Measurements from ENCODE around the gene RGS4. TPM values are rescaled to one million over a fixed set of nuclear protein-coding genes. Genes with fewer than 3 reads are reported as not detected.

The RGS4 gene
- total RNA-seq, 3 donors from 2014 or later = 2.0 to 6.7 TPM; not detected in 1

DNA sequence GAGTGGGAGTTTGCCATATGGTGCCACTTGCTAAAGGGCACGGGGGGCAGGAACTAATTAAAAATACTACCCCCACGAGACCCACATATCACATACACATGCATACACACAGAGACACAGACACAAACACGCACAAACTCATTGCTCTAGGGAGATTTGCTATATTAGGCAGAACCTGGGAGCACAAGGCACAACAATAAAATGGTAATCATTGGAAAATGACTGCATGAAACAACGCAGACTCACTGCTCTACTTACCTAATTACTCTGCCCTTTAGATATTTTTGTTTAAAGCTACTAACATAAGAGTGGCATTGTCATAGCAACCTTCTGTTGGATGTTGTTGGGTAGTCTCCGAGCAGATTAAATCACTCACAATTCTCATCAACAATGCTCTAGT is 20.3 kb upstream of the RGS4 start:
- H3K4me1 ChIP-seq = no peaks in the 10 kb centered on the region
- no peaks in the 10 kb centered on the region for H3K9me3 ChIP-seq
- intact Hi-C loops (cut with DNase I; ENCODE audit: low total_unique reads) = no loop called here
- no peaks in the 10 kb centered on the region for H3K36me3 ChIP-seq
- no peak for TF ChIP-seq POLR2AphosphoS5 (IDR thresholded peaks at IDR 0.05)
- TF ChIP-seq, protein P1, sequence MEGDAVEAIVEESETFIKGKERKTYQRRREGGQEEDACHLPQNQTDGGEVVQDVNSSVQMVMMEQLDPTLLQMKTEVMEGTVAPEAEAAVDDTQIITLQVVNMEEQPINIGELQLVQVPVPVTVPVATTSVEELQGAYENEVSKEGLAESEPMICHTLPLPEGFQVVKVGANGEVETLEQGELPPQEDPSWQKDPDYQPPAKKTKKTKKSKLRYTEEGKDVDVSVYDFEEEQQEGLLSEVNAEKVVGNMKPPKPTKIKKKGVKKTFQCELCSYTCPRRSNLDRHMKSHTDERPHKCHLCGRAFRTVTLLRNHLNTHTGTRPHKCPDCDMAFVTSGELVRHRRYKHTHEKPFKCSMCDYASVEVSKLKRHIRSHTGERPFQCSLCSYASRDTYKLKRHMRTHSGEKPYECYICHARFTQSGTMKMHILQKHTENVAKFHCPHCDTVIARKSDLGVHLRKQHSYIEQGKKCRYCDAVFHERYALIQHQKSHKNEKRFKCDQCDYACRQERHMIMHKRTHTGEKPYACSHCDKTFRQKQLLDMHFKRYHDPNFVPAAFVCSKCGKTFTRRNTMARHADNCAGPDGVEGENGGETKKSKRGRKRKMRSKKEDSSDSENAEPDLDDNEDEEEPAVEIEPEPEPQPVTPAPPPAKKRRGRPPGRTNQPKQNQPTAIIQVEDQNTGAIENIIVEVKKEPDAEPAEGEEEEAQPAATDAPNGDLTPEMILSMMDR (IDR thresholded peaks at IDR 0.05) = no peak
- TF ChIP-seq POLR2A (IDR thresholded peaks at IDR 0.05) = no peak
- no peak overlapping the region for H3K4me3 ChIP-seq
- no peak overlapping the region for H3K27ac ChIP-seq
- H3K27me3 ChIP-seq = no peaks in the 10 kb centered on the region
- DNase-seq (ENCODE audit: low spot score in 2 of 2) = no peak

DNA sequence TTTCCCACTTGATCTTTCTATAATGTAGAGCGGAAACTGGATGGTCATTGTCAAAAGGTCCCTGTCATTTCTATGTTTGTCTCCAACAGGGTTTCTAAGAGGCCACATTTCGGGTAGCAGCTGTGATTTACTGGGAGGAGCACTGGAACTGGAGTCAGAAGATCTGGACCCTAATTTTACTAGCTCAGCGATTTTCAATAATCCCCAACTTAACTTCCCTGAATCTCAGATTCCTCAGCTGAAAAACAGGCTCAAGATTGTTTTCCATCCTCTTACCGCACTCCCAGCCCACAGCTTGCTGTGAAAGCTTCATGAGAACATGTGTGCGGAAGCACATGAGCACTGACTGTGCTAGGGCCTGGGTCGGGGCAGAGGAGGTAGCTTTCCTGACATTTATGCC is 19.9 kb upstream of the RGS4 start:
- TF ChIP-seq, protein P1 (IDR thresholded peaks at IDR 0.05) = no peak
- TF ChIP-seq POLR2AphosphoS5 (IDR thresholded peaks at IDR 0.05) = no peak
- no peak for TF ChIP-seq POLR2A (IDR thresholded peaks at IDR 0.05)
- no peaks in the 10 kb centered on the region for H3K36me3 ChIP-seq
- no peaks in the 10 kb centered on the region for H3K4me1 ChIP-seq
- intact Hi-C loops (cut with DNase I; ENCODE audit: low total_unique reads) = no loop called here
- H3K27me3 ChIP-seq = no peaks in the 10 kb centered on the region
- no peaks in the 10 kb centered on the region for H3K9me3 ChIP-seq
- no peak for DNase-seq (ENCODE audit: low spot score in 2 of 2)
- no peak overlapping the region for H3K4me3 ChIP-seq
- no peak overlapping the region for H3K27ac ChIP-seq

DNA sequence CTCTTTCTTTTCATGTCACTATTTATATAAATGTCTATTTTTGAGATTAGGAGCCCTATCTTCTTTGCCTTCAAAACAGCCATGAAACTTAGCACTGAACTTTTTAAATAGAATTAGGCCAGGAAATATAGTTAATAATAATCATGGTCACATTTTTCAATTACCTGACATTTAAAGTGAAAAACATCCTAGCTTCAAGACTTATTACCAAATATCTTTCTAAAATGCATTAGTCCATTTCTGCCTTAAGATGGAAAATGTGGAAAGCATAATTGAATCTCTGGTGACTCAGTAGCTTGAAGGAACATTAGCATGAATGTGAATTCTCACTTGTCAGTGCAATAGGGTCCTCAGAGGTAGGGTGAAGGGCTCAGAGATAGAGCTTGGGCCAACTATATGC is 18.7 kb upstream of the RGS4 start:
- no peaks in the 10 kb centered on the region for H3K4me1 ChIP-seq
- intact Hi-C loops (cut with DNase I; ENCODE audit: low total_unique reads) = no loop called here
- TF ChIP-seq POLR2AphosphoS5 (IDR thresholded peaks at IDR 0.05) = no peak
- TF ChIP-seq POLR2A (IDR thresholded peaks at IDR 0.05) = no peak
- TF ChIP-seq, protein P1 (IDR thresholded peaks at IDR 0.05) = no peak

DNA sequence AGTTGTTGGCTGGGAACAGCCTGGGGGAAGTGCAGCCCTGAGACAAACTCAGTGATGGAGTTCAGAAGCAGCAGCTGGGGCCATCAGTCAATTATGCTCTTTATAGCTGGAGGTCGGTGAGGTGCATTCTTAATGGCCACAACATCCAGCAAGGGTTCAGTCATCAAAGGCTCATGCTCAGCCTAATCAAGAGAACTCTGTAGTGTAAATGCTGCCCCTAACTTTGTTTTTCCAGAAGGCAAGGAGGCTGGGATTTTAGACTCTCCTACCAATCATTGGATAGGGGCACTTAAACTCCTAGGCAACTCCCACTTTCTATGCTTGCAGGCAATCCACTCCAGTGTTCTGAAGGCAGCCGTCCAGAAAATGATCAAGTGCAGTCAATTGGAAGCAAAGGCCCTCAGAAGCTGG is 15.0 kb upstream of the RGS4 start:
- Histone ChIP-seq H3K36me3 (no peaks in the 10 kb centered on the region), H3K9me3 (no peaks in the 10 kb centered on the region), H3K27me3 (no peaks in the 10 kb centered on the region), H3K27ac (no peak overlapping the region), H3K4me1 (no peaks in the 10 kb centered on the region), H3K4me3 (no peak overlapping the region)
- DNase-seq (ENCODE audit: low spot score in 2 of 2) = no peak
- no peak for TF ChIP-seq POLR2A (IDR thresholded peaks at IDR 0.05)
- TF ChIP-seq, protein P1 (IDR thresholded peaks at IDR 0.05) = no peak
- no peak for TF ChIP-seq POLR2AphosphoS5 (IDR thresholded peaks at IDR 0.05)
- intact Hi-C loops (cut with DNase I; ENCODE audit: low total_unique reads) = no loop called here

More for the DNA sequence above, 18.7 kb upstream of the RGS4 start:
- H3K4me3 ChIP-seq = no peak overlapping the region
- no peaks in the 10 kb centered on the region for H3K27me3 ChIP-seq
- no peak overlapping the region for H3K27ac ChIP-seq
- H3K36me3 ChIP-seq = no peaks in the 10 kb centered on the region
- H3K9me3 ChIP-seq = no peaks in the 10 kb centered on the region
- no peak for DNase-seq (ENCODE audit: low spot score in 2 of 2)

DNA sequence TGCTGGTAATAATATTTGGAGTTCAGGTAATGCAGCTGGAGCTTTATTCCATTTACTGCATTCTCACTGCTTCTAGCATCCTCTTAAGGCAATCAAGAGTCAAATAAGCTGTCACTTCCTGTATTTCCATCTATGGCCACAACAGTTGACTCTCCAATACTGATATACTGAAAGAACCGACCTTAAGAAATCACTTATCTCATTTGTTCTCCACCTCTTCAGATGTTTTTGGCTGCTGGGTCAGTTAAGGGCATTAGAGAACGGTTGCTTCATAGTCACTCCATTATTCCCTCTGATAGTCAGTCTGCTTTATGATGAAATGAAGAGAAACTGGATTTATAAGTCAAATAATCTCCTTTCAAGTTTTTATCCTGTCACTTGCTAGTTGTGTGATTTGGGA is 14.2 kb upstream of the RGS4 start:
- no peak for DNase-seq (ENCODE audit: low spot score in 2 of 2)

More for the DNA sequence above, 14.2 kb upstream of the RGS4 start:
- Histone ChIP-seq H3K36me3 (no peaks in the 10 kb centered on the region), H3K27me3 (no peaks in the 10 kb centered on the region), H3K9me3 (no peaks in the 10 kb centered on the region), H3K27ac (no peak overlapping the region), H3K4me3 (no peak overlapping the region), H3K4me1 (no peaks in the 10 kb centered on the region)
- TF ChIP-seq POLR2A (IDR thresholded peaks at IDR 0.05) = no peak
- no peak for TF ChIP-seq POLR2AphosphoS5 (IDR thresholded peaks at IDR 0.05)
- TF ChIP-seq, protein P1 (IDR thresholded peaks at IDR 0.05) = no peak
- intact Hi-C loops (cut with DNase I; ENCODE audit: low total_unique reads) = no loop called here
